SU-DHL-6 (cell line): Measurements from ENCODE around the gene CMTR2.

Experiments
- CTCF ChIP-seq: fragments of 200-600 bp; sonication (generic); IDR thresholded peaks from one replicate; pipeline ENCODE4 v1.5.1; 2017; ENCODE audit warnings: antibody characterized with exemption, mild to moderate bottlenecking, low read length, moderate library complexity; ENCODE audit not compliant: insufficient read depth, poor library complexity, severe bottlenecking
- EZH2phosphoT487 ChIP-seq: fragments of 200-600 bp; sonication (generic), shearing (Covaris generic); conservative IDR thresholded peaks from 2 replicates; pipeline ENCODE4 v1.6.1; 2018; ENCODE audit warnings: mild to moderate bottlenecking, antibody characterized with exemption, low read length, moderate library complexity, mixed read lengths

DNA sequence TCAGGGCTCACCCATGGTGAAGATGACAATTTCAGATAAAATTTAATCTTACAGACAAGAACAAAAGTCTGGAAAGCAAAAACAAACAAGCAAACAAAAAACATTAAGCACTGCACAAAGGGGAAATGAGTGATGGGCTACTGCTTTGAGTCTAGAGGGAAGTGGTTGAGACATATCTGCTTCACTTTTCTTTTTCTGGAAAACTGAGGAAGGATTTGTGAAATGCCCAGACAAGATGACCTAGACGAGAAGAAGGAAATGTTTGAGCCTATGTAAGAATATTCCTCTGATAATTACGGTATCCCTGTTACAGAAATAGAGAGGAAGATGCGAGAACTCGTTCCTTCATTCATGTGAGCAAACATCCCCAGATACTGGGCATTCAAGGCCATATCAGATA, 47.2 kb downstream of the CMTR2 start:
- TF ChIP-seq CTCF (no peak), EZH2phosphoT487 (no peak)
